HG02798 (cell line): Measurements from ENCODE around the gene CLEC16A.
"Not testable (repeated sequence)": the region's sequence is repeated elsewhere in the genome, so short reads cannot be mapped to it uniquely, and the experiment has no call there.

Source experiments
- ATAC-seq: cut with Tn5 transposase; IDR thresholded peaks from one replicate; pipeline ENCODE4 v1.9.1; 2021; ENCODE audit warnings: mild to moderate bottlenecking; ENCODE audit not compliant: unreplicated experiment, poor library complexity

The CLEC16A gene

DNA sequence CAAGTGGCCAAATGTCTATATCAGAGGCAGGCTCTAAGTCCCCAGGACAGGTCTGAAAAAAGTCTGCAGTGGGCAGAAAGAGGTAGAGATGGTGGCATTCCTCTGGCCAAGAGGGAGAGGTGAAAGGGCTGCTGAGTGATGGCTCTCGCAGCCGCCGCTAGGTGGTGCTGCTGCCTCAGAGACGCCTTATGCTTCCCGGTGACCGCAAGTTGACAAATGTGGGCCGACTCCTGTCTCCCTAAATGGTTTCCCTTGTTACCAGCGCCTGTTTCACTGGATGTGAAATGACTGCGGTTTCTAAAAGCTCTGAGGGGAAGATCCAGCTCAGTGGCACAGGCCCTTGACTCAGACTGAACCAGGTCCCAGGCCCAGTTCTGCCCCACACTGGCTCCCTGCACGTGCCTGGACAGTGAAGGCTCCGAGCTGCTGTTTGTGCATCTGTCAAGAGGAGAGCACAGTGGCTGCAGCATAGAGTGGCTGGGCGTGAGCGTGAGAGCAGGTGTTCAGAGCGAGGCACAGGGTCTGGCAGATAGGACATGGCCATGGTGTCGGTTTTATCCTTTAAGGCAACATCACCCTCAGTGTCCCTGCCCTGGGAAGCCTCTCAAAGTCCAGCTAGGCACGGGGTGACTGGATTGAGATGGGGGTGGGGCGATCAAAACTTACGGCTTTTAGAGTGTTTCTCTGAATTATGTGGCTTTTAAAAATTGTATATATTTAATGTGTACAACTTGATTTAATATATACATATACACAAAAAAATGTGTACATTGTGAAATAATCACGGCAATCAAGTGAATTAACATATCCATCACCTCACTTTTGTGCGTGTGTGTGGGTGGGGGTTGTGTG lies 19.9 kb downstream of the CLEC16A start:
- peak; percentile 54 for ATAC-seq

DNA sequence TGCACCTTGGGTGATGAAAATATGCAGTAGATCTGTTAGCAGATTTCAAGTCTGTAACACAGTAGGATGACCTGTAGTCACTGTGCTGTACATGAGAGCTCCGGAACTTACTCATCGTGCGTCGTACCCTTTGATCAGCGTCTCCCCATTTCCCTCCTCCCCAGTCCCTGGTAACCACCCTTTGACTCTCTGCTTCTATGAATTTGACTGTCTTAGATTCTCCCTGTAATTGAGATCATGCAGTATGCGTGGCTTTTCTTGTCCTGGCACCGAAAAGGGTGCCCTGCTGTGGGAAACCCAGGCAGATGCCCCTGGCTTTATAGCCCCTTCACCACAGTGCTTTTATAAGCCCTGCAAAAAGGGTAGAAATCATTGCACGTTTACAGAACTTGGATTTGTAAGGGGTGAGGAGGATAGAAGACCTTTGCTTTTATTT lies 20.5 kb downstream of the CLEC16A start:
- ATAC-seq = peak; percentile 45

DNA sequence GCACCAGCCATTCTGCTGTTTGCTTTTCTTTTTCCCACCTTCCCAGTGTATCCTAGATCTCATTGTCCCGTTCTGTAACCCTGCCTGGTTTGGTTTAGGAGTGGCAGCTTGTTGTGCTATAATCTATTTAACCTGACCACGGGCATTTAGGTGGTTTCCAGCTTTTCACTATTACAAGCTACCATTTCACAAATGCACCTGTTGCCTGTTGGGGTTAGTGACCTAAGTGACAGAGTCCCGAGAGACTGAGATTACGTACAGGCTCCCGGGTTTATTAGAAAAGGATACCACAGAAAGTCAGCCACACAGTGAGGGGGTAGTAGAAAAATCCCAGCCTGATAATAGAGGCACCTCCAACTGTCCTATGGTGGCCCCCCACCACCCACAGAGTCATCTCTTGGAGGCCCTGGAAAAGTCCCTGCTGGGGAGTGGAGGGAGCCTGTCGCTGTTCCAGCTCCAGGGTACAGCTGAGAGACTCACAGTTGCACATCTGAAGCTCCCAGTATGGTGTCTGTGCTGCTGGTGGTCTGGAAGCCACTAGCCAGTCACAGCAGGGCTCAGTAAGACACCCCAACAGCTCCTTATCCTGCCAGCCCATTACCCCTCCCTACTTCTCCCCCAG lies 21.2 kb downstream of the CLEC16A start:
- peak; percentile 66 for ATAC-seq

DNA sequence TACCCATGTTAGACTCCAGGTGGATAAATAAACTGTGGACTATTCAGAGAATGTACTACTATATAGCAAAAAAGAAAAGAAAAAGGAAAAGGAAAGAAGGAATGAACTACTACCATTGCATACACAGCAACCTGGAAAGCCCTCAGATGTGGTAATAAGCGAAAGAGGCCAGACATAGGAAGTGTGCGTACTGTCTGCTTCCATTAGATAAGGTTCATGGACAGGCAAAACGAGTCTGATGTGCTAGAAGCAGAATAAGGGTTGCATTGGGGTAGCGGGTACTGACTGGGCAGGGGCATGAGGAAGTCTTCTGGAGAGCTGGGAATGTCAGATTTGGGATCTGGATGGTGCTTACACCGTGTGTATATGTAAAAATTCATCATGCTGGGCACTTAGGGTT lies 21.8 kb downstream of the CLEC16A start:
- ATAC-seq = no peak

- not testable (repeated sequence) for ATAC-seq
Observed at GRCh38 chr16:10966559-10966958, 22.2 kb downstream of the CLEC16A start.

- ATAC-seq = no peak
Observed at GRCh38 chr16:10967986-10968385, 23.6 kb downstream of the CLEC16A start.

GRCh38 chr16:10968498-10968897 lies 24.1 kb downstream of the CLEC16A start:
- ATAC-seq = no peak

GRCh38 chr16:10969615-10970014 lies 25.3 kb downstream of the CLEC16A start:
- no peak for ATAC-seq

DNA sequence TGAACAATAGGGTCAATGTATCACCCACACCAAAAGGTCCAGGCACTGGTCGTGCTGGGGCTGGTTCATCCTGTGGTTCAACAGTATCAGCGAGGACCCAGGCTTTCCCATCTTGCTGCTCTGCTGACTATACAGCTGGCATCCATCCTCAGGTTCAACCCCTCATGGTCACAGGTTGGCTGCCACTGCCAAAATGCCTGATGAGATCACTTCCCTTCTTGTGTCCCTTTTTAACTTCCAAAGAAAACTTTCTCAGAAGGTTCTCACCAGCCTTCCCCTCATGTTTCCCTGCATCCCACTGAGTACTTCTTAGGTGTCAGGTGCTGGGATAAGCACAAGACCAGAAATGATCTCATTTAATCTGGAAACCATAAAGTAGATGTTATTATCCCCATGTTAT lies 25.7 kb downstream of the CLEC16A start:
- no peak for ATAC-seq

- no peak for ATAC-seq
Observed at GRCh38 chr16:10971560-10971961, 27.2 kb downstream of the CLEC16A start.

GRCh38 chr16:10972108-10972818 lies 27.9 kb downstream of the CLEC16A start:
- ATAC-seq = no peak

GRCh38 chr16:10972819-10973464 lies 28.6 kb downstream of the CLEC16A start:
- ATAC-seq = no peak

DNA sequence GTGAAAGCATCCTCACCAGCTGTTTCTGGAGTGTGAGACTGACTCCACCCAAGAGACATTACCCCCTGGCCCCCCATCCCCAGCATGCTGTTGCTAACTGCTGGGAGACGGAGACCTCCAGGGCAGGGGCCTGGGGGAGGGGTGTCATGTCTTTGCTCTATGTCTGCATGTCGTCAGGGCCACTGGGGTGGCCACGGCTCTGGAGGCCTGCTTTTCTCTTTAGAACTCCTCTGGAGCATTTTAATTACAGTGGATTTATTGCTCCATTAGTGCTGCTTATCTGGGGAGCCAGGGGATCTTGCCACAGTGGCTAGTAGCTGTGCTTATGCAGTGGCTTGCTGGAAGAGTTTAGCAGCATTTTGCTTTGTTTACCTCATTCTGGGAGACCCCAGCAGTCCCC lies 32.3 kb downstream of the CLEC16A start:
- ATAC-seq = no peak

DNA sequence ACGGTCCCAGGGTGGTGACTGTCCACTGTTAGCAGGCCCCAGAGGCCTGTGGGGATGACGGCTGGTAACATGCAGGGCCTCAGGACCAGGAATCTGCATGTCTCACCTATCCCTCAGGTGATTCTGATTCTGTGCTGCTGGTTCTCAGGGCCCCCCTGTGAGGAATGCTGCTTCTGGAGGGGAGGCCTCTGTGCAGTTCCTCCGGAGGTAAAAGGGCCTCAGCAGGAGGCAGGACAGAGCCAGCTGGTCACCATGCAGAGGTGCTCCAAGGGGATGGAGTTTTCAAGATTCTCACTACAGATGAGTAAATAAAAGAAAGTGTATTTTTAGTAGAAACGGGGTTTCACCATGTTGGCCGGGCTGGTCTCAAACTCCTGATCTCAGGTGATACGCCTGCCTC lies 33.8 kb downstream of the CLEC16A start:
- no peak for ATAC-seq

- ATAC-seq = no peak
Observed at GRCh38 chr16:10978871-10979446, 34.6 kb downstream of the CLEC16A start.

DNA sequence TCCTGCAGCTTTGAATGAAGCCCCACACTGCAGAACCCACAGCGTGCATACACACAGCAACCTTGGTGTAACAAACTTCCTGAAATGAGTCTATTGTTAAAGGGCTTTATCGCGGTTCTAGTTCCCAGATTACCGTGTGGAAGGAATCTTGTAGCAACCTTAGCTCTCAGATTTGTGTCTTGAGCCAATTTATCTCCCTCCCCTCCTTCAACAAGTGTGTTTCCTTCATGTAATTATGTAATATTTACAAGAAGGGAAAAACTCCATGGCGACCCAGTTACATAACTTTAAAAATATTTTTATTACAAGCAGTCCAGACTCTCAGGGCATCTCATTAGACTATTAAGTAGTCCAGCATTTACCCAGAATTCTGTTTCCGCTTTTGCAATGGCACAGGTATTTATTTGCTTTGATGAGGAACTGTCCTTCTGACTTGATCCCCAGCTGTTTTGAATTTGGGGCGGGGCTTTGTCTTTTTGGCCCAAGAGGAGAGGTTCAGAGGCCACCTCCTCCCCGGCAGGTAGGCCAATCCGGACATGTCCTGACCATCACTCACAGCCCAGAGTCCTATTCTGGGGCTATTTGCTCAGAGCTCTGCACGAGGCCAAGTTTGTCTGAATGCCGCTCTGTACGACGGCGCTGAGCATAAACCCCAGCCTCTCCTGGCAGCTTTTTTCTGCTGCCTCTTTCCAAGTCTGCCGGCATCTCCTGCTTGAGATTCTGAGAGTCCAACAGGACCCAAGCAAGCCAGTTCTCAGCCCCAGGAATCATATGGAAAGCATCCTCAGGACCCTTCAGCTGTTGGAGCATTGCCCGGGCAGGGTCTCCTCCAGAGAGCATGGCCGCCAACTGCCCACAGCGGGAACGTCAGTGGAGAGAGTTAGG lies 35.6 kb downstream of the CLEC16A start:
- no peak for ATAC-seq

DNA sequence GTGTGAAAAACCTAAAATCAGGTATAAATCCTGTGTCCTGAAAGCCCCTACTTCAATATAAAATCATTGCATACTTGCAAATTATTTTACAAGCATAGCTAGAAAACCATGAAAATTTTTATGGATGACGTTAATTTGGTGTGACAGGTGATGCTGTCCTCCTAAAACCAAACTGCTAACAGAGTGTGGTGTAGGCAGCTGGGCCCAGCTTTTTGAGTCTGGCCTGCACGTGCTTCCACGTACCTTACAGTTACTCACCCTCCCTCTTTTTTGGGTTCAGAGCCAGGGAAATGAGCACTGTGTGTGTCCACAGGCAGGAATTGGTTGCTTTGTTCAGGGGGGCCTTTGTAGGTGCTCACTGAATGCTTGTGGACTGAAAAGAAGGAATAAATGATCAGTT lies 36.4 kb downstream of the CLEC16A start:
- no peak for ATAC-seq

DNA sequence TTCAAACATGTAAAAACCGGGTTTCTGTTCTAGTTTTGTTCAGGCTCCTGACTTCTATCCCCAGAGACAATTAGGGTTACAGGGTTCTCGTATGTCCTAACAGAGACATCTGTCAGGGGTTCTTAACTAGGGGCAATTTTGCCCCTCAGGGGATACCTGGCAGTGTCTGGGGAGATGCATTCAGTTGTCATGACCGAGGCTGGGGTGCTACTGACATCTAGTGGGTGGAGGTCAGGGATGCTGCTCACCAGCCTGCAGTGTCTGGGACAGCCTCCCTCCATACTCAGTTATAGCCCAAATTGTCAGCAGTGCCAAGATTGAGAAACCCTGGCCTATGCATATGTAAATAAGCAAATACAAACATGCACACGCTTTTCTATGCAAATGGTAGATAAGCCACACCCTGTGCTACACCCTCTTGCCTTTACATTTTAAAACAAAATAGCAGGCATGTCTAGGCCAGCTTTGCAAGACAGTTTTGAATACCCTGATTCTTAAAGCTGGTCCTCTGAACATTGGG lies 37.4 kb downstream of the CLEC16A start:
- ATAC-seq = peak; percentile 82

GRCh38 chr16:10982465-10983150 lies 38.2 kb downstream of the CLEC16A start:
- ATAC-seq = peak; percentile 32
